Stimulated activated memory B cell treated with anti-CD40 and anti-IgM and Interleukin-4, amounts not matched to agents 10 μg/mL and 1 μg/mL and 100 μg/mL, for 72 hours (primary cell): ENCODE measurements around the gene TAAR1.
A peak's percentile ranks its signal among the peaks of the same experiment; 100 is the strongest.
"Not testable (repeated sequence)": the region's sequence is repeated elsewhere in the genome, so short reads cannot be mapped to it uniquely, and the experiment has no call there.

ENCODE experiments used
- ATAC-seq: fragments of 150-1000 bp; cut with Tn5 transposase; 2 replicates; pipeline ENCODE4 v1.10.0; 2021
- H3K27ac Mint-ChIP-seq: one replicate; pipeline ENCODE4 v1.8.0; 2022; ENCODE audit warnings: mild to moderate bottlenecking, mixed read lengths
- H3K27me3 Mint-ChIP-seq: one replicate; pipeline ENCODE4 v1.8.0; 2022; ENCODE audit warnings: mixed read lengths
- H3K36me3 Mint-ChIP-seq: one replicate; pipeline ENCODE4 v1.8.0; 2022; ENCODE audit warnings: mixed read lengths
- H3K4me1 Mint-ChIP-seq: one replicate; pipeline ENCODE4 v1.8.0; 2022; ENCODE audit warnings: mixed read lengths
- H3K4me3 Mint-ChIP-seq: one replicate; pipeline ENCODE4 v1.8.0; 2022; ENCODE audit warnings: mild to moderate bottlenecking, moderate library complexity, mixed read lengths
- H3K9me3 Mint-ChIP-seq: one replicate; pipeline ENCODE4 v1.8.0; 2022; ENCODE audit warnings: mixed read lengths

Gene TAAR1

DNA sequence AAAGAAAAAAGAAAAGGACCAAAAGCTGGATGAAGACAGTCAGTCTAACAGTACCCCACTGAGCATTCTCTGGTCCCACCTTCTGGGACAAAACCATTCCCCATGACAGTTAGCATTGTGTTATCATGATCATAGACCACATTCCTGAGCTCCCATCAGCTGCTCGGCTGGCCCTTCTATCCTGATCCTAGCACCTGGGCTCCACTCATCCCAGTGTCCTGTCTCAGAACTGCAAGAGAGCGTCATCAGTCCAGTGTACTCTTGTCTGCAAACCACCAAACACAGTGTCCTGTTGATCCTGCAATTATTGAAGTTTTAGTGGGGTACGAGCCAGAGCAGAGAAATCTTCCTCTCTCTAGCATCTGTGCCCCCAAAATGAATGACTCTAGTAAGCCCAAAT, 16.0 kb upstream of the TAAR1 start:
- Mint-ChIP-seq H3K4me3 (no peak overlapping the region), H3K27ac (no peak overlapping the region), H3K9me3 (no peaks in the 10 kb centered on the region), H3K36me3 (no peaks in the 10 kb centered on the region), H3K27me3 (peaks cover 13% of the 10 kb centered on the region), H3K4me1 (peaks cover 10% of the 10 kb centered on the region)
- no peak for ATAC-seq

- H3K36me3 Mint-ChIP-seq, result no peaks in the 10 kb centered on the region
- H3K4me3 Mint-ChIP-seq, result no peak overlapping the region
- H3K27ac Mint-ChIP-seq, result no peak overlapping the region
- ATAC-seq, result no peak
- peaks cover 8% of the 10 kb centered on the region for H3K27me3 Mint-ChIP-seq
- H3K4me1 Mint-ChIP-seq, result peaks cover 8% of the 10 kb centered on the region
- no peaks in the 10 kb centered on the region for H3K9me3 Mint-ChIP-seq
These were observed 14.6 kb upstream of the TAAR1 start for GRCh38 chr6:132673376-132674094.

GRCh38 chr6:132671295-132671694, 12.3 kb upstream of the TAAR1 start:
- Mint-ChIP-seq H3K27me3 (no peaks in the 10 kb centered on the region), H3K9me3 (no peaks in the 10 kb centered on the region), H3K27ac (no peak overlapping the region), H3K4me1 (peaks cover 8% of the 10 kb centered on the region), H3K4me3 (no peak overlapping the region), H3K36me3 (no peaks in the 10 kb centered on the region)
- ATAC-seq, result no peak

DNA sequence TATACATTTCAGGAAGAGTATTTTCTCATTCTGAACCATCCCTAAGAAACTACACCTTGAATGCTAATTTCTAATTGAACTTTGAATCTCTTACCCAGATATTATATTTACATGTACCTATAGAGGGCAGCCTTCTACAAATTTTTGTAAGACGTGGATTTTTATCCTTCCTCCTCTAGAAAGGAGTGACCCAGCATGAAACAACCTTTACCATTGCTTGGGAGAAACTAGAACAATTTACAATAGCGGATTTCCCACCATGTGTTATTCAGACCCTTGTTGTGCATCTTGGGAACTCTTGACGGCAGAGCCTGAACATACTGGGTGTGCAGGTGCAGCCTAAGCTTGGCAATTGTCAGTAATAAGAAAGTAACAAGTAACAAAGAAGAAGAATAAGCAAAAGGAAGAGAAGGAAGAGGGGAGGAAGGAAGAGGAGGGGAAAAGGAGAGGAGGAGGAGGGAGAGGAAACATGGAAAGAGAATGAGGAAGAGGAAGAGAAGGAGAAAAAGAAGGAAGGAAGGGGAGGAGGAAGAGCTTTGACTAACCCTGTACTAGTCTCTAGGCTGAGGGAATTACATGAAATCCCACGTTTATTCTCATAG, 10.8 kb upstream of the TAAR1 start:
- no peaks in the 10 kb centered on the region for H3K36me3 Mint-ChIP-seq
- peak; percentile 69 for ATAC-seq
- H3K4me1 Mint-ChIP-seq, result peaks cover 8% of the 10 kb centered on the region
- H3K9me3 Mint-ChIP-seq, result no peaks in the 10 kb centered on the region
- no peaks in the 10 kb centered on the region for H3K27me3 Mint-ChIP-seq
- peak overlapping the region; percentile 53 for H3K27ac Mint-ChIP-seq
- H3K4me3 Mint-ChIP-seq, result peak overlapping the region; percentile 48

DNA sequence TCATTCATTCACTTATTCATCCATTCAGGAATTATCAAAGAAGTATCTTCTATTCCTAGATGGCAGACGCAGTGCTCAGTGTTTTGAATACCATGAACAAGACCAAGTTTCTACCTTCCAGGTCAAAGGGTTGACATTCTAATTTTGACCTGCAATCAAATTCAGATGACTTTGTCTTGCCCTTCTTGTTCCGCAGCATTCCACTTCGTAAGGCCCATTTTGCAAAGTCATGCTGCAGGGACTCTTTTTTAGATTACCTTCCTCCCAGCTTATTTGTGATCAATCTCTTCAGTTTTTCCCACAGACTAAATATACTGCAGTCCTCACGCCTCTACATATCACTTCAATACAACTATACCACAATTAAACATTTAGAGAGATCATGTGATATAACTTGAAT, 7.1 kb upstream of the TAAR1 start:
- no peak for ATAC-seq
- H3K27ac Mint-ChIP-seq, result no peak overlapping the region
- no peaks in the 10 kb centered on the region for H3K36me3 Mint-ChIP-seq
- H3K9me3 Mint-ChIP-seq, result no peaks in the 10 kb centered on the region
- H3K27me3 Mint-ChIP-seq, result no peaks in the 10 kb centered on the region
- no peak overlapping the region for H3K4me3 Mint-ChIP-seq
- peaks cover 8% of the 10 kb centered on the region for H3K4me1 Mint-ChIP-seq

DNA sequence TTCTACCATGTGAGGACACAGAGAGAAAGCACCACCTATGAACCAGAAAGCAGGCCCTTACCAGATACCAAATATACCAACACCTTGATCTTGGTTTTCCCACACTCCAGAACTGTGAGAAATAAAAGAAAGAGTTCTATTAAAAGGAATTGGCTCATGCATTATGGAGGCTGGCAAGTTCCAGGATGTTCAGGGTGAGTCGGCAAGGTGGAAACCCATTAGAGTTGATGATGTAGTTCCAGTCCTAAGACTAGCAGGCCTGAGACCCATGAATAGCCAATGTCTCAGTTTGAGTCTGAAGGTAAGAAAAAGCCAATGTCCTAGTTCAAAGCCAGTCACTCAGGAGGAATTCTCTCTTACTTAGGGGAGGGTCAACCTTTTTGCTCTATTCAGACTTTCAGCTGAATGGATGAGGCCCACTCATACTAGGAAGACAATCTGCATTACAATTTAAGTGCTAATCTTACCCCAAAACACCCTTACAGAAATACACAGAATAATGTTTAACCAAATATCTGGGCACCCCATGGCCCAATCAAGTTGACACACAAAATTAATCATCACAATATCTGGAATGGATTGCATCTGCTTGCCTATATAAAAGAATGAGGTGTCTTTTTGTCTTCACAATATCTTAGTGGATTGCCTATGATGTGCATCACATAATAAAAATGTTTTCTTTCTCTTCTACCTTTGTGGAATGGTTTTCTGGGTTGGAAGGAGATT, 5.5 kb upstream of the TAAR1 start:
- Mint-ChIP-seq H3K4me3 (no peak overlapping the region), H3K4me1 (no peaks in the 10 kb centered on the region), H3K36me3 (no peaks in the 10 kb centered on the region), H3K27ac (no peak overlapping the region), H3K27me3 (no peaks in the 10 kb centered on the region), H3K9me3 (no peaks in the 10 kb centered on the region)
- no peak for ATAC-seq

DNA sequence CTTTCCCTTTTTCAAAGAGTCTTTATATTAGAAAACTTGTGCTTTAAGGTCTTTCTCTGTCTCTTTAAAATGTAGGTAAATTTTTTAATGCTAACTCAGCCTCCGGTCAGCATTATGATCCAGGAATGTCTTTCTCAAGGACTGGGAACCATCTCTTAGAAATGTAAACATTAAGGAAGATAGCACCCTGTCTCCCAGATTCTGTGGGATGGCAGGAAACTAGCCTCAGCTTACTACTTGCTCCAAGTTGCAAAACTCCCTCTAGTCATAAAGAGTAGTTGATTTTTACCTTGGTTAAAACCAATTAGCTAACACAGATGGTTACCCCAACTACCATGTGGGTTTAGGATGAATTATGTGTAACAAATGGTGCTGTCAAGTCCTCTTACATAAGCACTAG, 4.7 kb upstream of the TAAR1 start:
- Mint-ChIP-seq H3K9me3 (no peaks in the 10 kb centered on the region), H3K4me3 (no peak overlapping the region), H3K27ac (no peak overlapping the region), H3K4me1 (no peaks in the 10 kb centered on the region), H3K27me3 (no peaks in the 10 kb centered on the region), H3K36me3 (no peaks in the 10 kb centered on the region)
- no peak for ATAC-seq

DNA sequence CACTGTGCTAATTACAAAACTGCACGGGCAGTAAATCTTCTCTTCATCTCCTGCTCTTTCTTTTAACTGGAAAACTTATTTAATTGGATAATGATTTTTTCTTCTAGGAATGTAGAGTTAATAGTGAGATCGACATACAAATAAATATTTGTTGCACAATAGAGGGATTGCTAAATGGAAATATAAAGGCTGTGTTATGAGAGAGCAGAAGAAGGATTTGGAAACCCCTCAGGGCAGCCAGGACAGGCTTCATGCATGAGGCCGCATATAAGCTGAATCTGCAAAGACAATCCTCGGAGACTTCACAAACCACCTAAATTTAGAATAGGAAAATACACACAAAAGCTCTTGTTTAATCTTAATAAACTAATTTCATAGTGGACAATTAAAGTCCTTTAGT, 2.9 kb upstream of the TAAR1 start:
- Mint-ChIP-seq H3K9me3 (no peaks in the 10 kb centered on the region), H3K27me3 (no peaks in the 10 kb centered on the region), H3K27ac (no peak overlapping the region), H3K4me3 (no peak overlapping the region), H3K36me3 (no peaks in the 10 kb centered on the region), H3K4me1 (no peaks in the 10 kb centered on the region)
- ATAC-seq, result no peak

GRCh38 chr6:132651062-132651461, 7.9 kb downstream of the TAAR1 start:
- no peaks in the 10 kb centered on the region for H3K9me3 Mint-ChIP-seq
- H3K27me3 Mint-ChIP-seq, result no peaks in the 10 kb centered on the region
- H3K4me3 Mint-ChIP-seq, result no peak overlapping the region
- no peak overlapping the region for H3K27ac Mint-ChIP-seq
- no peaks in the 10 kb centered on the region for H3K36me3 Mint-ChIP-seq
- ATAC-seq, result peak; percentile 90
- H3K4me1 Mint-ChIP-seq, result no peaks in the 10 kb centered on the region

DNA sequence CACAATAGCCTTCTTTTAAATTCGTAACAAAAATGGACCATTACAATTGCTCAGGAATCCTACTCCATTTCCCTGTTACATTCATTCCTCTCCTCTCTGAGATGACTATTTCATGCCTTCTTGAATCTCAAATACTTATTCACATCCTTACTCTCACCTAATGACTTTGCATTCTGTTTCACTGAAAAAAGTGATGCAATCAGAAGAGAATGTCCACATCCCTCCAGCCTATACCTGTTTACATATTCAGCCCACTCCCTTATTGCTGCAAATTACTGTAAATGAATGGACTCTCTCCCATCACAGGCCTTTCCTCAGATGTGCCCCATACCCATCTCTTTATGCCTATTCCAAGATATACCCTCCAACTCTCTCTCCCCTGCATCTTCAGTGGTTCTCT, 8.6 kb downstream of the TAAR1 start:
- Mint-ChIP-seq H3K27ac (no peak overlapping the region), H3K9me3 (no peaks in the 10 kb centered on the region), H3K27me3 (no peaks in the 10 kb centered on the region), H3K36me3 (no peaks in the 10 kb centered on the region), H3K4me1 (no peaks in the 10 kb centered on the region), H3K4me3 (no peak overlapping the region)
- ATAC-seq, result no peak

DNA sequence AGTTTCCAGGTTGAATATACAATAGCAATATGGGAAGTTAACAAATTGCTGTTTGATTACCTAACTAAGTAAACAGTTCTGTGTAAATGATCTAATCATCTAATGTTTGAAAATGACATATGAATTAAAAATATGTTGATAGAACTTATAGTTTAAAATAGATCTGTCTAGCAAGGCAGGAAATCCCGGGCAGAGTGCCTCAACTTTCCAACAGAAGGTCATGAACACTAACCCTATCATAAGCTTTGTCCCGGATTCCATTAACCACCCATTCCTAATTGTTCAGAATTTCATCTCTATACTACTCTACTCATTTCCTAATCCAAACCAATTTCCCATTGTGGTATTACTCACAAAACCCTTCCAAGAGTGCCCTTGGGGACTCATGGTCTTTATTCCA, 10.2 kb downstream of the TAAR1 start:
- H3K4me1 Mint-ChIP-seq, result peaks cover under 1% of the 10 kb centered on the region

GRCh38 chr6:132648356-132648755, 10.6 kb downstream of the TAAR1 start:
- Mint-ChIP-seq H3K36me3 (no peaks in the 10 kb centered on the region), H3K27me3 (no peaks in the 10 kb centered on the region), H3K9me3 (no peaks in the 10 kb centered on the region), H3K4me1 (peaks cover 5% of the 10 kb centered on the region), H3K27ac (no peak overlapping the region), H3K4me3 (no peak overlapping the region)
- no peak for ATAC-seq

More for the DNA sequence above, 10.2 kb downstream of the TAAR1 start:
- H3K27me3 Mint-ChIP-seq, result no peaks in the 10 kb centered on the region
- H3K36me3 Mint-ChIP-seq, result no peaks in the 10 kb centered on the region
- H3K27ac Mint-ChIP-seq, result no peak overlapping the region
- no peaks in the 10 kb centered on the region for H3K9me3 Mint-ChIP-seq
- ATAC-seq, result no peak
- no peak overlapping the region for H3K4me3 Mint-ChIP-seq

- peak; percentile 54 for ATAC-seq
- H3K9me3 Mint-ChIP-seq, result no peaks in the 10 kb centered on the region
- H3K27me3 Mint-ChIP-seq, result peaks cover 6% of the 10 kb centered on the region
- no peaks in the 10 kb centered on the region for H3K36me3 Mint-ChIP-seq
- H3K4me3 Mint-ChIP-seq, result no peak overlapping the region
- H3K4me1 Mint-ChIP-seq, result peaks cover 18% of the 10 kb centered on the region
- H3K27ac Mint-ChIP-seq, result no peak overlapping the region
These were observed 15.4 kb downstream of the TAAR1 start for GRCh38 chr6:132643547-132643946.

DNA sequence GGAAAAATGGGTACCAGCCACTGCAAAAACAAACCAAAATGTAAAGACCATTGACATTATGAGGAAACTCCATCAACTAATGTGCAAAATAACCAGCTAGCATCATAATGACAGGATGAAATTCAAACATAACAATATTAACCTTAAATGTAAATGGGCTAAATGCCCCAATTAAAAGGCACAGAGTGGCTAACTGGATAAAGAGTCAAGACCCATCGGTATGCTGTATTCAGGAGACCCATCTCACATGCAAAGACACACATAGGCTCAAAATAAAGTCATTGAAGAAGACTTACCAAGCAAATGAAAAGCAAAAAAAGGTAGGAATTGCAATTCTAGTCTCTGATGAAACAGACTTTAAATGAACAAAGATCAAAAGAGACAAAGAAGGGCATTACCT, 21.8 kb downstream of the TAAR1 start:
- not testable (repeated sequence) for H3K27ac Mint-ChIP-seq
- peaks cover 50% of the 10 kb centered on the region for H3K27me3 Mint-ChIP-seq

DNA sequence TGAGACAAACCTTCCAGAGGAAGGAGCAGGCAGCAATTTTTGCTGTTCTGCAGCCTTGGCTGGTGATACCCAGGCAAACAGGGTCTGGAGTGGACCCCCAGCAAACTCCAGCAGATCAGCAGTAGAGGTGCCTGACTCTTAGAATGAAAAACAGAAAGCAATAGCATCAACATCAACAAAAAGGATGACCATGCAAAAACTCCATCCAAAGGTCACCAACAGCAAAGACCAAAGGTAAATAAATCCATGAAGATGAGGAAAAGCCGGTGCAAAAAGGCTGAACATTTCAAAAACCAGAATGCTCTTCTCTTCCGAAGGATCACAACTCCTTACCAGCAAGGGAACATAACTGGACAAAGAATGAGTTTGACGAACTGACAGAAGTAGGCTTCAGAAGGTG, 23.1 kb downstream of the TAAR1 start:
- not testable (repeated sequence) for ATAC-seq, H3K9me3 Mint-ChIP-seq, H3K27ac Mint-ChIP-seq, H3K4me3 Mint-ChIP-seq, H3K36me3 Mint-ChIP-seq
- Mint-ChIP-seq H3K4me1 (peaks cover 19% of the 10 kb centered on the region), H3K27me3 (peaks cover 50% of the 10 kb centered on the region)

More for the DNA sequence above, 21.8 kb downstream of the TAAR1 start:
- not testable (repeated sequence) for H3K9me3 Mint-ChIP-seq, ATAC-seq, H3K36me3 Mint-ChIP-seq, H3K4me3 Mint-ChIP-seq
- peaks cover 19% of the 10 kb centered on the region for H3K4me1 Mint-ChIP-seq

DNA sequence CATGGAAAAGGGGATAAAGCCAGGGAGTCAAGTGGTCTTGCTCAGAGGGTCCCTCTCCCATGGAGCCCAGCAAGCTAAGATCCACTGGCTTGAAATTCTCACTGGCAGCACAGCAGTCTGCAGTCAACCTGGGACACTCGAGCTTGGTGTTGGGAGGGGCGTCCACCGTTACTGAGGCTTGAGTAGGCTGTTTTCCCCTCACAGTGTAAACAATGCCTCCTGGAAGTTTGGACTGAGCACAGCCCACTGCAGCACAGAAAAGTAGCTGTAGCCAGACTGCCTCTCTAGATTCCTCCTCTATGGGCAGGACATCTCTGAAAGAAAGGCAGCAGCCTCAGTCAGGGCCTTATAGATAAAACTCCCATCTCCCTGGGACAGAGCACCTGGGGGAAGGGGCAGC, 23.7 kb downstream of the TAAR1 start:
- not testable (repeated sequence) for H3K27ac Mint-ChIP-seq, H3K9me3 Mint-ChIP-seq

More for the DNA sequence above, 23.7 kb downstream of the TAAR1 start:
- ATAC-seq, H3K4me3 Mint-ChIP-seq, H3K36me3 Mint-ChIP-seq: not testable (repeated sequence)
- Mint-ChIP-seq H3K27me3 (peaks cover 50% of the 10 kb centered on the region), H3K4me1 (peaks cover 19% of the 10 kb centered on the region)
